K562 (cell line): ENCODE data around the gene MUC5B. TPM values are rescaled to one million over a fixed set of nuclear protein-coding genes. Genes with fewer than 3 reads are reported as not detected.

Experiments used
- CEBPG ChIP-seq, 3 experiments: fragments of 200-800 bp in 1 of 3; sonication (Bioruptor generic) in 1 of 3; sonication (generic) in 1 of 3; formaldehyde crosslinking in 1 of 3; IDR thresholded peaks in 2 of 3; conservative IDR thresholded peaks in 1 of 3; 2 replicates each; pipeline versions ENCODE4 v1.6.1 to v1.8.0; 2016 to 2022; ENCODE audit warnings: missing compliant biosample characterization in 2 of 3, missing genetic modification characterization in 2 of 3, mild to moderate bottlenecking in 1 of 3, missing genetic modification reagents in 1 of 3
- LARP7 ChIP-seq: fragments of 450-650 bp; IDR thresholded peaks from 2 replicates; pipeline ENCODE4 v1.6.1; 2016
- MEF2D ChIP-seq: conservative IDR thresholded peaks from 2 replicates; pipeline ENCODE4 v1.6.1; 2016; ENCODE audit warnings: low read depth, missing genetic modification characterization, missing compliant biosample characterization
- NCOA2 ChIP-seq, 2 experiments: fragments of 450-650 bp; IDR thresholded peaks; 2 replicates each; pipeline ENCODE4 v1.6.1; 2018; ENCODE audit warnings: mild to moderate bottlenecking in 2 of 2, moderate library complexity in 1 of 2; ENCODE audit not compliant: partially characterized antibody in 2 of 2
- NUFIP1 ChIP-seq: fragments of 450-650 bp; IDR thresholded peaks from 2 replicates; pipeline ENCODE4 v1.6.1; 2018; ENCODE audit not compliant: partially characterized antibody
- POLR2B ChIP-seq: fragments of 450-650 bp; IDR thresholded peaks from 2 replicates; pipeline ENCODE4 v1.6.1; 2018; ENCODE audit warnings: low read depth; ENCODE audit not compliant: partially characterized antibody
- PRPF4 ChIP-seq: fragments of 200-400 bp; formaldehyde crosslinking; IDR thresholded peaks from one replicate; pipeline ENCODE4 v1.6.1; 2017; ENCODE audit warnings: low read length, low read depth, mild to moderate bottlenecking; ENCODE audit not compliant: insufficient read depth, poor library complexity, severe bottlenecking
- TOE1 ChIP-seq, 2 experiments: fragments of 450-650 bp in 1 of 2; sonication (generic) in 1 of 2; formaldehyde crosslinking in 1 of 2; IDR thresholded peaks; 2 replicates each; pipeline versions ENCODE4 v1.7.1 to v1.8.0; 2016 to 2022; ENCODE audit warnings: borderline replicate concordance in 2 of 2, mild to moderate bottlenecking in 2 of 2, antibody characterized with exemption in 1 of 2, inconsistent platforms in 1 of 2, low read depth in 1 of 2, missing genetic modification reagents in 1 of 2, moderate library complexity in 1 of 2
- ZEB2 ChIP-seq: fragments of 450-650 bp; IDR thresholded peaks from 2 replicates; pipeline ENCODE4 v1.6.1; 2016
- polyA plus RNA-seq, 8 experiments: library from polyadenylated mRNA; depleted of rRNA in 4 of 8; stranded (reverse) in 5 of 8; unstranded in 3 of 8; fragments of >200 nt; fragmentation: Nextera tagmentation in 2 of 8; fragmentation: Illumina TruSeq in 1 of 8; extraction: Ambion mirVana in 2 of 8; extraction: Trizol in 1 of 8; gene quantifications; 2 replicates each; pipeline versions ENCODE4 v1.2.1 to v1.2.3, GENCODE V29; 2011 to 2014; ENCODE audit warnings: inconsistent platforms in 1 of 8, missing spikeins in 1 of 8
- total RNA-seq, 7 experiments: library from RNA; depleted of rRNA in 6 of 7; stranded (reverse); fragments of >200 nt in 6 of 7; fragmentation: Illumina TruSeq in 2 of 7; extraction: Trizol in 2 of 7; gene quantifications; 2 replicates each; pipeline versions ENCODE4 v1.2.1 to v1.2.3, GENCODE V29; 2011 to 2021; ENCODE audit warnings: low replicate concordance in 1 of 7
- TF ChIP-seq, protein P1 (sequence below), 3 experiments: IDR thresholded peaks in 2 of 3; conservative IDR thresholded peaks in 1 of 3; 2 replicates each; pipeline ENCODE4 v1.5.1; 2011 to 2012; ENCODE audit warnings: low read length in 3 of 3, mild to moderate bottlenecking in 3 of 3, control low read depth in 2 of 3, improper control_type of control experiment in 1 of 3, inconsistent platforms in 1 of 3, low read depth in 1 of 3, mixed read lengths in 1 of 3, moderate library complexity in 1 of 3; ENCODE audit not compliant: insufficient read depth in 2 of 3
- TF ChIP-seq, protein P2 (sequence below), 2 experiments: fragments of 450-650 bp; conservative IDR thresholded peaks; 2 replicates each; pipeline ENCODE4 v1.6.1; 2017; ENCODE audit warnings: mild to moderate bottlenecking in 2 of 2, moderate library complexity in 2 of 2
- TF ChIP-seq, protein P3 (sequence below): sonication (generic); formaldehyde crosslinking; IDR thresholded peaks from 2 replicates; pipeline ENCODE4 v1.8.0; 2022; ENCODE audit warnings: missing genetic modification reagents, mild to moderate bottlenecking, borderline replicate concordance

MUC5B gene
- total and polyA plus RNA-seq, 9 of the 15 experiments (the other 6 are each of a cell fraction or from before 2014, with no cell fraction given): 0.04 to 0.95 TPM; not detected in 7

DNA sequence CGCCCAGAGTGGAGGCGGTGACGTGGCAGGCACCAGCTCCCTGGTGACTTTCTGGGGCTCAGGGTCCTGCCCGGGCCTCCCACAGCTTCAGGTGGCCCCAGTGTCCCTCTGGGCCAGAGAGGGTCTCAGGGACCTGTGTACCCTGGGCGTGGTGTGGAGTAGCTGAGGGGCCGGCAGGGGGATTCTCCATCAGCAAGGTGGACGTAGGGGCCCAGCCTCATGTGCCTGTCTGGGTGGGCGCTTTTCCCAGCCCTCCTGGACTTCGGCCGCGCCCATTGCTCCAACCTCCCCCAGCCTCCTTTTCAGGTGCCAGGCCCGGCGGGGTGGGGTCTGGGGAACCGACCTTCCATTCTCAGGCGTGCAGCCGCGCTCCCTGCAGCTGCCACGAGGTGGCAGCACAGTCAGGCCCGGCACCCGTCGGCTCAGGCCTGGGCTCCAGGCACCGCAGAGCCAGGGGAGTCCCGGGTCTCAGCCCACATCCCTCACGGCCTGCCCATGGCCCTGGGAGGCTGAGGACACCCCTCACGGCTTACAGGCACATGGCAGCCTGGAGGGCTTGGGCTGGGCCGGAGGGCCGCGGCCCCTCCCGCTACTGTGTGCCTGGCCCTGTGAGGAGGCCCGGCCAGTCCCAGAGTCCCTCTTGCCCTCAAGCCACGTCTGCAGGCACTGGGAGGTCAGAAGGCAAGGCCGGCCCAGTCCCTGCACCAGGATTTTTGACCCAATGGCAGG is 19.9 kb upstream of the MUC5B start (continued):
- no peak for TF ChIP-seq PRPF4
- TF ChIP-seq LARP7: no peak
- TF ChIP-seq CEBPG (CRISPR knock-in tag; IDR thresholded peaks at IDR 0.05): no peak
- TF ChIP-seq CEBPG (tag; conservative IDR thresholded peaks at IDR 0.05 in 1 of 2, IDR thresholded peaks at IDR 0.05 in 1 of 2): no peak
- TF ChIP-seq POLR2B: no peak
- TF ChIP-seq, protein P1, sequence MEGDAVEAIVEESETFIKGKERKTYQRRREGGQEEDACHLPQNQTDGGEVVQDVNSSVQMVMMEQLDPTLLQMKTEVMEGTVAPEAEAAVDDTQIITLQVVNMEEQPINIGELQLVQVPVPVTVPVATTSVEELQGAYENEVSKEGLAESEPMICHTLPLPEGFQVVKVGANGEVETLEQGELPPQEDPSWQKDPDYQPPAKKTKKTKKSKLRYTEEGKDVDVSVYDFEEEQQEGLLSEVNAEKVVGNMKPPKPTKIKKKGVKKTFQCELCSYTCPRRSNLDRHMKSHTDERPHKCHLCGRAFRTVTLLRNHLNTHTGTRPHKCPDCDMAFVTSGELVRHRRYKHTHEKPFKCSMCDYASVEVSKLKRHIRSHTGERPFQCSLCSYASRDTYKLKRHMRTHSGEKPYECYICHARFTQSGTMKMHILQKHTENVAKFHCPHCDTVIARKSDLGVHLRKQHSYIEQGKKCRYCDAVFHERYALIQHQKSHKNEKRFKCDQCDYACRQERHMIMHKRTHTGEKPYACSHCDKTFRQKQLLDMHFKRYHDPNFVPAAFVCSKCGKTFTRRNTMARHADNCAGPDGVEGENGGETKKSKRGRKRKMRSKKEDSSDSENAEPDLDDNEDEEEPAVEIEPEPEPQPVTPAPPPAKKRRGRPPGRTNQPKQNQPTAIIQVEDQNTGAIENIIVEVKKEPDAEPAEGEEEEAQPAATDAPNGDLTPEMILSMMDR (IDR thresholded peaks at IDR 0.05 in 2 of 3, conservative IDR thresholded peaks at IDR 0.05 in 1 of 3; ENCODE audit: insufficient read depth in 2 of 3, low read depth in 1 of 3, low read length in 3 of 3): peak; percentile 81 to 89 (median 85)
- TF ChIP-seq TOE1 (IDR thresholded peaks at IDR 0.05; ENCODE audit: borderline replicate concordance): no peak
- no peak for TF ChIP-seq TOE1 (CRISPR knock-in tag; IDR thresholded peaks at IDR 0.05; ENCODE audit: borderline replicate concordance, low read depth)
- no peak for TF ChIP-seq NUFIP1
- no peak for TF ChIP-seq ZEB2
- TF ChIP-seq, protein P2, sequence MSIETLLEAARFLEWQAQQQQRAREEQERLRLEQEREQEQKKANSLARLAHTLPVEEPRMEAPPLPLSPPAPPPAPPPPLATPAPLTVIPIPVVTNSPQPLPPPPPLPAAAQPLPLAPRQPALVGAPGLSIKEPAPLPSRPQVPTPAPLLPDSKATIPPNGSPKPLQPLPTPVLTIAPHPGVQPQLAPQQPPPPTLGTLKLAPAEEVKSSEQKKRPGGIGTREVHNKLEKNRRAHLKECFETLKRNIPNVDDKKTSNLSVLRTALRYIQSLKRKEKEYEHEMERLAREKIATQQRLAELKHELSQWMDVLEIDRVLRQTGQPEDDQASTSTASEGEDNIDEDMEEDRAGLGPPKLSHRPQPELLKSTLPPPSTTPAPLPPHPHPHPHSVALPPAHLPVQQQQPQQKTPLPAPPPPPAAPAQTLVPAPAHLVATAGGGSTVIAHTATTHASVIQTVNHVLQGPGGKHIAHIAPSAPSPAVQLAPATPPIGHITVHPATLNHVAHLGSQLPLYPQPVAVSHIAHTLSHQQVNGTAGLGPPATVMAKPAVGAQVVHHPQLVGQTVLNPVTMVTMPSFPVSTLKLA (conservative IDR thresholded peaks at IDR 0.05): no peak
- no peak for TF ChIP-seq MEF2D (tag)
- no peak for TF ChIP-seq NCOA2 (IDR thresholded peaks at IDR 0.05; ENCODE audit: partially characterized antibody in 2 of 2)
- TF ChIP-seq, protein P3, sequence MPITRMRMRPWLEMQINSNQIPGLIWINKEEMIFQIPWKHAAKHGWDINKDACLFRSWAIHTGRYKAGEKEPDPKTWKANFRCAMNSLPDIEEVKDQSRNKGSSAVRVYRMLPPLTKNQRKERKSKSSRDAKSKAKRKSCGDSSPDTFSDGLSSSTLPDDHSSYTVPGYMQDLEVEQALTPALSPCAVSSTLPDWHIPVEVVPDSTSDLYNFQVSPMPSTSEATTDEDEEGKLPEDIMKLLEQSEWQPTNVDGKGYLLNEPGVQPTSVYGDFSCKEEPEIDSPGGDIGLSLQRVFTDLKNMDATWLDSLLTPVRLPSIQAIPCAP (CRISPR knock-in tag): no peak
- TF ChIP-seq, all 486 proteins: peak for 16
